ENCODE results near the gene LAPTM5.

Gene LAPTM5

GRCh38 chr1:30746212-30747032 is 11.2 kb downstream of the LAPTM5 start:
- Histone ChIP-seq H3K4me1 (peaks cover 0 to 7% (median 0%) of the 10 kb centered on the region in 4 donors), H3K4me3 (no peak overlapping the region), H3K27me3 (peaks cover 0 to 5% of the 10 kb centered on the region in 2 donors), H3K36me3 (no peaks in the 10 kb centered on the region), H3K9me3 (no peaks in the 10 kb centered on the region), H3K27ac (no peak overlapping the region)
- no peak for TF ChIP-seq CTCF (IDR thresholded peaks at IDR 0.05)
- DNase-seq = no peak
- intact Hi-C loops (cut with DNase I; ENCODE audit: low total_unique reads) = no loop called here

GRCh38 chr1:30745834-30746208 is 11.8 kb downstream of the LAPTM5 start:
- Histone ChIP-seq H3K27ac (no peak overlapping the region), H3K4me3 (no peak overlapping the region), H3K4me1 (peaks cover 0 to 7% (median 0%) of the 10 kb centered on the region in 4 donors), H3K36me3 (no peaks in the 10 kb centered on the region), H3K9me3 (no peaks in the 10 kb centered on the region), H3K27me3 (peaks cover 0 to 7% of the 10 kb centered on the region in 2 donors)
- no peak for TF ChIP-seq CTCF (IDR thresholded peaks at IDR 0.05)
- intact Hi-C loops (cut with DNase I; ENCODE audit: low total_unique reads) = no loop called here
- no peak for DNase-seq

- intact Hi-C loops (cut with DNase I; ENCODE audit: low total_unique reads) = no loop called here
- Histone ChIP-seq H3K9me3 (no peaks in the 10 kb centered on the region), H3K4me3 (no peak overlapping the region), H3K27ac (no peak overlapping the region), H3K36me3 (no peaks in the 10 kb centered on the region), H3K4me1 (peaks cover 0 to 7% (median 0%) of the 10 kb centered on the region in 4 donors), H3K27me3 (peaks cover 0 to 7% of the 10 kb centered on the region in 2 donors)
- no peak for TF ChIP-seq CTCF (IDR thresholded peaks at IDR 0.05)
- DNase-seq = no peak
Measured at GRCh38 chr1:30745156-30745833, 12.3 kb downstream of the LAPTM5 start.

GRCh38 chr1:30744060-30744756 is 13.4 kb downstream of the LAPTM5 start:
- H3K27me3 ChIP-seq = peaks cover 0 to 12% of the 10 kb centered on the region in 2 donors
- H3K9me3 ChIP-seq = no peaks in the 10 kb centered on the region
- peaks cover 0 to 7% (median 0%) of the 10 kb centered on the region in 4 donors for H3K4me1 ChIP-seq
- intact Hi-C loops (cut with DNase I; ENCODE audit: low total_unique reads) = no loop called here
- no peak overlapping the region for H3K27ac ChIP-seq
- H3K36me3 ChIP-seq = no peaks in the 10 kb centered on the region
- TF ChIP-seq CTCF (IDR thresholded peaks at IDR 0.05) = no peak
- no peak for DNase-seq
- H3K4me3 ChIP-seq = no peak overlapping the region

GRCh38 chr1:30743584-30744059 is 14.0 kb downstream of the LAPTM5 start:
- Histone ChIP-seq H3K27me3 (peaks cover 0 to 12% of the 10 kb centered on the region in 2 donors), H3K4me3 (no peak overlapping the region), H3K36me3 (no peaks in the 10 kb centered on the region), H3K4me1 (peaks cover 0 to 6% (median 0%) of the 10 kb centered on the region in 4 donors), H3K27ac (no peak overlapping the region), H3K9me3 (no peaks in the 10 kb centered on the region)
- no peak for TF ChIP-seq CTCF (IDR thresholded peaks at IDR 0.05)
- intact Hi-C loops (cut with DNase I; ENCODE audit: low total_unique reads) = no loop called here
- no peak for DNase-seq
